Ovary (tissue), 9 donors: Measurements from ENCODE around the gene C2CD3. TPM values are rescaled to one million over a fixed set of nuclear protein-coding genes. Genes with fewer than 3 reads are reported as not detected.

ENCODE experiments used
- DNase-seq, 5 donors: peaks; one replicate each; pipeline ENCODE4 v3.0.0-alpha.2; 2019 to 2020
- H3K27ac ChIP-seq, 2 donors: fragments of 200-600 bp; one replicate each; pipeline versions ENCODE4 v1.5.1 to v1.8.0; 2019 to 2022
- H3K27me3 ChIP-seq: fragments of 200-600 bp; one replicate; pipeline ENCODE4 v1.8.0; 2022
- H3K36me3 ChIP-seq: fragments of 200-600 bp; sonication (generic); one replicate; pipeline ENCODE4 v1.5.1; 2019
- H3K4me1 ChIP-seq: one replicate; pipeline ENCODE4 v1.8.1; 2013; ENCODE audit warnings: mild to moderate bottlenecking, moderate library complexity; ENCODE audit not compliant: insufficient read depth
- H3K4me3 ChIP-seq: fragments of 200-600 bp; sonication (generic); one replicate; pipeline ENCODE4 v1.5.1; 2017
- H3K9me3 ChIP-seq, 2 donors: fragments of 200-600 bp in 1 of 2; sonication (generic) in 1 of 2; one replicate each; pipeline versions ENCODE4 v1.5.1 to v1.8.1; 2013 to 2019; ENCODE audit warnings: mild to moderate bottlenecking in 1 of 2, moderate library complexity in 1 of 2
- EP300 ChIP-seq: sonication (generic); formaldehyde crosslinking; IDR thresholded peaks from one replicate; pipeline ENCODE4 v1.6.1; 2017; ENCODE audit warnings: antibody characterized with exemption
- POLR2A ChIP-seq: fragments of 450-650 bp; IDR thresholded peaks from one replicate; pipeline ENCODE4 v1.6.1; 2017; ENCODE audit warnings: antibody characterized with exemption, mild to moderate bottlenecking, moderate library complexity
- WGBS, 3 donors: extraction: QIAGEN DNeasy Blood & Tissue Kit in 1 of 3; methylation state at CpG; one replicate each; pipeline versions ENCODE4 v1.1.5 to v1.1.7; 2013 to 2017; 5-methylcytosine and 5-hydroxymethylcytosine counted together
- intact Hi-C, 4 donors: fragments of 100-400 bp; cut with DNase I; formaldehyde crosslinking; loops; one replicate each; pipeline versions ENCODE4 v1.11.0 to v1.15.1; 2022 to 2023
- polyA plus RNA-seq, 2 donors: library from polyadenylated mRNA; stranded (reverse); fragments of 200-250 nt in 1 of 2; fragments of 350-450 nt in 1 of 2; fragmentation: Illumina TruSeq in 1 of 2; extraction: RNeasy Lipid Tissue Mini Kit (QIAGEN cat#74804) in 1 of 2; gene quantifications; one replicate each; pipeline ENCODE4 v1.2.3, GENCODE V29; 2013 to 2014
- total RNA-seq, 7 donors: library from RNA; depleted of rRNA in 2 of 7; stranded (reverse); fragments of >200 nt in 2 of 7; fragmentation: NEBNext Ultra II Directional in 3 of 7; extraction: Animal tissue kit (Norgen Biotek cat#: 25700) in 3 of 7; gene quantifications; one replicate each; pipeline versions ENCODE4 v1.1.0 to v1.2.4, GENCODE V29; 2016 to 2023
- TF ChIP-seq, protein P1 (sequence below), 3 donors: fragments of 450-650 bp in 2 of 3; fragments of 200-600 bp in 1 of 3; IDR thresholded peaks; one replicate each; pipeline versions ENCODE4 v1.5.1 to v1.8.0; 2016 to 2022; ENCODE audit warnings: antibody characterized with exemption in 3 of 3, mild to moderate bottlenecking in 1 of 3
- donor health status: DM: no; HTN: no; CAD: no; lungs with moderate emphysema.
- donor health status: DM: no; HTN: no; CAD: no.
- donor health status: Bipolar disorder and iron deficiency.
- donor health status: DM: yes; HTN: yes; CAD: no.
- donor health status: DM: no; HTN: no; CAD: no.
- donor health status: DM: yes; HTN: yes; CAD: no.

The C2CD3 gene
- total and polyA plus RNA-seq, 9 donors, result 9.3 to 33.5 (median 17.5) TPM

DNA sequence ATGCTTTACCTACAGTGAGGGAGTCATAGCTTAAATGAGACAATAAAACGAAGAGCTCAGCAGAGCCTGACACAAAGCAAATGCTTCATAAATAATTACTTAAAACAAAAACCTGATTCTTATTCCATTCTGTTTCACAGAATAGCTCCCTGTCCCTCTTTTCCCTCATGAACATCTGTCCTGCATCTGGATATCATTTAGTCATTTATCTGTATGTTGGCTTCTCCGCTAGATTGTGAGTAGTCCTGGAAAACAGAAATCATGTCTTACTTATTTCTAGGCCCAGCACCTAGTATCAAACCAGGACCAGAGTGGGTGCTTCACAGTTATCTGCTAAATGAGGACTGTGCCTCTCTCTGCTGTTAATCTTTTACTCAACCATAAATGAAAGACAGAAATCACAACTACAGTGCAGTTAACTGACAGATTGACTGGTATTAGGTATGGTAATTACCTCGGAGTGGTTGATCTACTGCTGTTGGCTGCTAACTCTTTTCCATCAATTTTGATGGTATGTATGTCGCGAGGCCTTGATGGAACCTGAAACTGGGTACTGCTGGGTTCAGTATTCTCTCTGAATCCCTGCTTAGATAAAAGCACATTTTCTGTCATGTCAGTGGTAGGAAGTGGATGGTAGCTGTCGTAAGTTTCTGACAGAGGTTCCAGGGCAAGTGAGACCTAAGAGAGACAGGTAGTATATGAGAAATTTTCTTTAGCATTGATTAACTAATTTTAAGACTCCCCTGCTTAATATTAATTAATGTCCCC, 31.5 kb downstream of the C2CD3 start:
- no peaks in the 10 kb centered on the region for H3K4me1 ChIP-seq
- DNase-seq, result no peak
- TF ChIP-seq EP300 (no peak), POLR2A (no peak)
- TF ChIP-seq, protein P1, sequence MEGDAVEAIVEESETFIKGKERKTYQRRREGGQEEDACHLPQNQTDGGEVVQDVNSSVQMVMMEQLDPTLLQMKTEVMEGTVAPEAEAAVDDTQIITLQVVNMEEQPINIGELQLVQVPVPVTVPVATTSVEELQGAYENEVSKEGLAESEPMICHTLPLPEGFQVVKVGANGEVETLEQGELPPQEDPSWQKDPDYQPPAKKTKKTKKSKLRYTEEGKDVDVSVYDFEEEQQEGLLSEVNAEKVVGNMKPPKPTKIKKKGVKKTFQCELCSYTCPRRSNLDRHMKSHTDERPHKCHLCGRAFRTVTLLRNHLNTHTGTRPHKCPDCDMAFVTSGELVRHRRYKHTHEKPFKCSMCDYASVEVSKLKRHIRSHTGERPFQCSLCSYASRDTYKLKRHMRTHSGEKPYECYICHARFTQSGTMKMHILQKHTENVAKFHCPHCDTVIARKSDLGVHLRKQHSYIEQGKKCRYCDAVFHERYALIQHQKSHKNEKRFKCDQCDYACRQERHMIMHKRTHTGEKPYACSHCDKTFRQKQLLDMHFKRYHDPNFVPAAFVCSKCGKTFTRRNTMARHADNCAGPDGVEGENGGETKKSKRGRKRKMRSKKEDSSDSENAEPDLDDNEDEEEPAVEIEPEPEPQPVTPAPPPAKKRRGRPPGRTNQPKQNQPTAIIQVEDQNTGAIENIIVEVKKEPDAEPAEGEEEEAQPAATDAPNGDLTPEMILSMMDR (IDR thresholded peaks at IDR 0.05), result no peak
- H3K27me3 ChIP-seq, result no peaks in the 10 kb centered on the region
- no peaks in the 10 kb centered on the region for H3K36me3 ChIP-seq
- H3K27ac ChIP-seq, result no peak overlapping the region
- H3K4me3 ChIP-seq, result no peak overlapping the region
- intact Hi-C loops, result no loop called here
- 81 to 86% (median 83%) methylated on average over 6 of the region's 6 CpGs for WGBS, 3 donors
- H3K9me3 ChIP-seq, result no peaks in the 10 kb centered on the region

DNA sequence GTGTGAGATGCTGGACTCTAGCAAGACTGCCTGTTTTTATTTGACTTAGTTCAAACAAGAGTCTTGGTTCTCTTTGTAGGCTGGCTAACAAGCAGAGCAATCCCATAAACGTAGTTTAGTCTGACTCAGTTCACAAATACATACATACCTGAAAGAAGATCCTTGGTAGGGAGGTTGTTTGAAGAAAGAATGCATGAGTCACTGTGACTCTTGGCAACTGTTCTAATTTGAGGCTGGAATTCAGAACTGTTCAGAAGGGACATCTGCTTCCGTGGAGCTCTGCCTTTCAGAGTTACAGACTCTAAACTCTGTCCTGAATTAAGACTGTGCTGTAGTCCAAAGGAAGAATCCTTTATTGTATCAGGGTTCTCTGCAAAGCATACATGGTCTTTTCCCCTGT, 32.2 kb downstream of the C2CD3 start:
- DNase-seq, result no peak
- Histone ChIP-seq H3K9me3 (no peaks in the 10 kb centered on the region), H3K36me3 (no peaks in the 10 kb centered on the region), H3K27me3 (no peaks in the 10 kb centered on the region), H3K4me3 (no peak overlapping the region), H3K4me1 (no peaks in the 10 kb centered on the region), H3K27ac (no peak overlapping the region)
- WGBS, 3 donors, result 1 to 13% (median 4%) methylated on average over 2 of the region's 2 CpGs
- intact Hi-C loops, result no loop called here
- no peak for TF ChIP-seq POLR2A
- no peak for TF ChIP-seq EP300
- TF ChIP-seq, protein P1 (IDR thresholded peaks at IDR 0.05), result no peak

DNA sequence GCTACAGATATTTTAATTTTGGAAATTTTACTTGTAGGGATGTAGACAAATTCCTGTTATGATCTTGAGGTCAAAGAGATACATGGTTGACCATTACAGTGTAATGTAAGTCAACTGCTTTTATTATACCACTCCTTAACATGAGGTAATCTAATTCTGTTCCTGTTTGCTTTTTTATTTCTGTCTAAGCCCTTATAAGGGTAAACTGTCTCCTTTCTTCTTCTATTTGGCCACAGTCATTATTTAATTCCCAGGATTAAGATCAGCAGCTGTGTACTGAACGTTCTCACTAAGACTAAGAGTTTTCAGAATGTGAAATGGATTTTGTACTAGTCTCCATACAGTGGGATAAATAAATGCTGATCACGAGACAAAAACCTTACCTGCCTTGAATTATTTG, 32.8 kb downstream of the C2CD3 start:
- 24 to 31% (median 27%) methylated on average over 2 of the region's 2 CpGs for WGBS, 3 donors
- Histone ChIP-seq H3K27me3 (no peaks in the 10 kb centered on the region), H3K9me3 (no peaks in the 10 kb centered on the region), H3K4me3 (no peak overlapping the region), H3K27ac (no peak overlapping the region), H3K4me1 (no peaks in the 10 kb centered on the region), H3K36me3 (no peaks in the 10 kb centered on the region)
- TF ChIP-seq, protein P1 (IDR thresholded peaks at IDR 0.05), result no peak
- TF ChIP-seq EP300 (no peak), POLR2A (no peak)
- DNase-seq, result no peak
- intact Hi-C loops, result no loop called here

DNA sequence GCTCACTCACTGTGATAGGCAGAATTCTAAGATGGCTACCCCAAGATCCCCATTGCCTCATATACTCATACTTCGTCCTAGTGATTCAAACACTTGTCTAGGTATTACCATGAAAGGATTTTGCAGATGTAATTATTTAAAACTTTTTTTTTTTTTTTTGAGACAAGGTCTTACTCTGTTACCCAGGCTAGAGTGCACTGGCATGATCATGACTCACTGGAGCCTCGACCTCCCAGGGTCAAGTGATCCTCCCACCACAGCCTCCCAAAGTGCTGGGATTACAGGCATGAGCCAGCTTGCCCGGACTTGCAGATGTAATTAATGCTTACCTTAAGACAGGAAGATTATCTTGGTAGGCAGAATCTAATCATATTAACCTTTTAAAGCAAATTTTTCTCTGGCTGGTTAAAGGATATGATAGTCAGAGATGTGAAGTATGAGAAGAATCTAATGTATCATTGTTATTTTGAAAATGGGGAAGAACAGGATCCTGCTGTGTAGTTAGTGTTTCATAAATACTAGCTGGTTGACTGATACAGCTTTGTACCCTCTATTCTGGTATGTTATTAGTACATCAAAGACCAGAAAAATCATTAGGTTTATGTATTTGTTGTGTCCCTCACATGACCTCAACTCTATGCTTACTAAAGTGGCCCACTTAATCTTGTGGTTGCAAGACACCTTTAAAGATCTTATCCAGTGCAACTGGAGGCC, 35.5 kb downstream of the C2CD3 start:
- TF ChIP-seq, protein P1 (IDR thresholded peaks at IDR 0.05), result no peak
- TF ChIP-seq EP300, result no peak
- no peak for TF ChIP-seq POLR2A
- no peak for DNase-seq
- Histone ChIP-seq H3K9me3 (no peaks in the 10 kb centered on the region), H3K4me3 (no peak overlapping the region), H3K4me1 (no peaks in the 10 kb centered on the region), H3K36me3 (no peaks in the 10 kb centered on the region), H3K27ac (no peak overlapping the region), H3K27me3 (no peaks in the 10 kb centered on the region)
- intact Hi-C loops, result no loop called here
- 54 to 72% (median 67%) methylated on average over 3 of the region's 3 CpGs for WGBS, 3 donors
